Caco-2 (cell line): Measurements from ENCODE around the gene HOXA7. TPM values are rescaled to one million over a fixed set of nuclear protein-coding genes. Genes with fewer than 3 reads are reported as not detected.

ENCODE experiments used
- BruUV-seq: library from RNA; stranded (reverse); fragments of 400-500 nt; replicated peaks from 2 replicates; lab custom pipeline; 2021; lab: Mats Ljungman, UMichigan
- CTCF ChIA-PET: fragments of 300-600 bp; sonication (Branson Sonifier 250); formaldehyde crosslinking; loops from one replicate; lab custom pipeline; 2022; ENCODE audit warnings: antibody characterized with exemption; lab: Charles Lee
- POLR2A ChIA-PET: fragments of 300-600 bp; sonication (Branson Sonifier 250); formaldehyde crosslinking; loops from one replicate; lab custom pipeline; 2022; ENCODE audit warnings: antibody characterized with exemption; lab: Charles Lee
- DNase-seq, 2 experiments: peaks; one replicate each; pipeline versions ENCODE4 v3.0.0 to v3.0.0-alpha.2; 2020 to 2022
- H3K27me3 ChIP-seq: replicated peaks from 2 replicates; pipeline ENCODE4 v1.6.0; 2011; ENCODE audit warnings: low read length; ENCODE audit not compliant: control insufficient read depth, insufficient read depth
- H3K36me3 ChIP-seq: 2 replicates; pipeline ENCODE4 v1.5.1; 2011; ENCODE audit warnings: low read length; ENCODE audit not compliant: control insufficient read depth, insufficient read depth
- H3K4me1 ChIP-seq: fragments of 250-450 bp; sonication (Bioruptor Pico); 2 replicates; pipeline ENCODE4 v1.5.1; 2020; ENCODE audit warnings: mild to moderate bottlenecking
- H3K4me3 ChIP-seq: 2 replicates; pipeline ENCODE4 v1.5.1; 2011; ENCODE audit warnings: low read depth, mild to moderate bottlenecking, control low read depth, low read length
- H3K9me3 ChIP-seq: fragments of 250-450 bp; sonication (Bioruptor Pico); 2 replicates; pipeline ENCODE4 v1.5.1; 2020; ENCODE audit warnings: mild to moderate bottlenecking, moderate library complexity
- H3K27ac Mint-ChIP-seq: one replicate; pipeline ENCODE4 v1.8.0; 2022; ENCODE audit warnings: mixed read lengths; ENCODE audit not compliant: unreplicated experiment
- H3K27me3 Mint-ChIP-seq: one replicate; pipeline ENCODE4 v1.8.0; 2022; ENCODE audit warnings: mixed read lengths; ENCODE audit not compliant: insufficient read depth, unreplicated experiment
- H3K36me3 Mint-ChIP-seq: one replicate; pipeline ENCODE4 v1.8.0; 2022; ENCODE audit warnings: mild to moderate bottlenecking, mixed read lengths; ENCODE audit not compliant: insufficient read depth, unreplicated experiment
- H3K4me1 Mint-ChIP-seq: one replicate; pipeline ENCODE4 v1.8.0; 2022; ENCODE audit warnings: low read depth, mixed read lengths; ENCODE audit not compliant: unreplicated experiment
- H3K4me3 Mint-ChIP-seq: one replicate; pipeline ENCODE4 v1.8.0; 2022; ENCODE audit warnings: mild to moderate bottlenecking, moderate library complexity, mixed read lengths; ENCODE audit not compliant: unreplicated experiment
- H3K9me3 Mint-ChIP-seq: one replicate; pipeline ENCODE4 v1.8.0; 2022; ENCODE audit warnings: mixed read lengths; ENCODE audit not compliant: unreplicated experiment
- CTCF ChIP-seq, 2 experiments: fragments of 200-600 bp in 1 of 2; IDR thresholded peaks; 1 replicate in 1 of 2; 2 replicates in 1 of 2; pipeline versions ENCODE4 v1.5.1 to v1.8.0; 2011 to 2022; ENCODE audit warnings: antibody characterized with exemption in 1 of 2, control low read depth in 1 of 2, inconsistent platforms in 1 of 2, low read depth in 1 of 2, low read length in 1 of 2, mild to moderate bottlenecking in 1 of 2, moderate library complexity in 1 of 2; ENCODE audit not compliant: insufficient read depth in 1 of 2, severe bottlenecking in 1 of 2, unreplicated experiment in 1 of 2
- intact Hi-C: fragments of 100-400 bp; cut with micrococcal nuclease; formaldehyde crosslinking; loops from one replicate; pipeline ENCODE4 v1.10.0; 2022; ENCODE audit not compliant: unreplicated experiment
- total RNA-seq: library from RNA; stranded (reverse); gene quantifications from 2 replicates; pipeline ENCODE4 v1.2.3, GENCODE V29; 2022

HOXA7 gene
- total RNA-seq, 1 experiment from 2014 or later, result 19.9 TPM

- peaks cover 34% of the 10 kb centered on the region for H3K36me3 Mint-ChIP-seq
- H3K4me1 ChIP-seq, result peaks cover 49% of the 10 kb centered on the region
- no peaks in the 10 kb centered on the region; the same call in 1 of the 2 replicates for H3K36me3 ChIP-seq
- H3K4me1 Mint-ChIP-seq, result peaks cover 24% of the 10 kb centered on the region
- peak overlapping the region; percentile 53 for H3K4me3 ChIP-seq
- H3K27me3 ChIP-seq, result no peaks in the 10 kb centered on the region
- ChIA-PET POLR2A (interaction anchor here (2.1 to 2.7 kb wide), 3 partner anchors 9 to 18 kb away, joined by 4 to 19 read pairs (median 16); partner anchors contain the start of gene HOXA4), CTCF (no interaction called here)
- intact Hi-C loops, result no loop called here
- peak overlapping the region; percentile 77 for H3K27ac Mint-ChIP-seq
- no peaks in the 10 kb centered on the region for H3K27me3 Mint-ChIP-seq
- BruUV-seq, result no TSS peak
- TF ChIP-seq CTCF (IDR thresholded peaks at IDR 0.05; ENCODE audit: insufficient read depth in 1 of 2, low read depth in 1 of 2, low read length in 1 of 2, severe bottlenecking in 1 of 2, unreplicated experiment in 1 of 2), result no peak
- peak; percentile 65 to 83 for DNase-seq
- H3K4me3 Mint-ChIP-seq, result peak overlapping the region; percentile 76
- H3K9me3 ChIP-seq, result no peaks in the 10 kb centered on the region
- no peaks in the 10 kb centered on the region for H3K9me3 Mint-ChIP-seq
Observed at GRCh38 chr7:27112955-27113949, 43.2 kb downstream of the HOXA7 start.

- H3K9me3 Mint-ChIP-seq, result no peaks in the 10 kb centered on the region
- intact Hi-C loops, result no loop called here
- no peak for TF ChIP-seq CTCF (IDR thresholded peaks at IDR 0.05; ENCODE audit: insufficient read depth in 1 of 2, low read depth in 1 of 2, low read length in 1 of 2, severe bottlenecking in 1 of 2, unreplicated experiment in 1 of 2)
- Histone ChIP-seq H3K27me3 (no peaks in the 10 kb centered on the region), H3K4me1 (peaks cover 40% of the 10 kb centered on the region), H3K36me3 (no peaks in the 10 kb centered on the region; the same call in 1 of the 2 replicates), H3K9me3 (no peaks in the 10 kb centered on the region), H3K4me3 (no peak overlapping the region)
- peaks cover 24% of the 10 kb centered on the region for H3K4me1 Mint-ChIP-seq
- POLR2A ChIA-PET, result interaction anchor here (2.1 kb wide), 1 partner anchor 10 kb away, joined by 4 read pairs; no protein-coding TSS in a partner anchor
- BruUV-seq, result TSS peak; percentile 32
- no peak overlapping the region for H3K27ac Mint-ChIP-seq
- peaks cover 35% of the 10 kb centered on the region for H3K36me3 Mint-ChIP-seq
- CTCF ChIA-PET, result no interaction called here
- no peaks in the 10 kb centered on the region for H3K27me3 Mint-ChIP-seq
- peak overlapping the region; percentile 85 for H3K4me3 Mint-ChIP-seq
- DNase-seq, result no peak
Observed at GRCh38 chr7:27112361-27112760, 44.1 kb downstream of the HOXA7 start.

GRCh38 chr7:27111751-27112277, 44.7 kb downstream of the HOXA7 start:
- CTCF ChIA-PET, result interaction anchor here (1.4 to 1.5 kb wide), 3 partner anchors 39 to 163 kb away, joined by 4 to 7 read pairs (median 4); no protein-coding TSS in a partner anchor

More at GRCh38 chr7:27111751-27112277, 44.7 kb downstream of the HOXA7 start:
- peaks cover 24% of the 10 kb centered on the region for H3K4me1 Mint-ChIP-seq
- Histone ChIP-seq H3K27me3 (no peaks in the 10 kb centered on the region), H3K36me3 (no peaks in the 10 kb centered on the region; the same call in 1 of the 2 replicates), H3K4me1 (peaks cover 34% of the 10 kb centered on the region), H3K4me3 (no peak overlapping the region), H3K9me3 (no peaks in the 10 kb centered on the region)
- H3K27me3 Mint-ChIP-seq, result no peaks in the 10 kb centered on the region
- peak overlapping the region; percentile 87 for H3K27ac Mint-ChIP-seq
- peaks cover 35% of the 10 kb centered on the region for H3K36me3 Mint-ChIP-seq
- no peaks in the 10 kb centered on the region for H3K9me3 Mint-ChIP-seq
- no TSS peak for BruUV-seq
- POLR2A ChIA-PET, result no interaction called here
- no peak for DNase-seq
- intact Hi-C loops, result no loop called here
- peak overlapping the region; percentile 85 for H3K4me3 Mint-ChIP-seq
- no peak for TF ChIP-seq CTCF (IDR thresholded peaks at IDR 0.05; ENCODE audit: insufficient read depth in 1 of 2, low read depth in 1 of 2, low read length in 1 of 2, severe bottlenecking in 1 of 2, unreplicated experiment in 1 of 2)
